ENCODE data around the gene PTPRO.

Gene PTPRO

GRCh38 chr12:15458008-15458407, 135.7 kb downstream of the PTPRO start:
- TF ChIP-seq CTCF (IDR thresholded peaks at IDR 0.05; ENCODE audit: low read depth, low read length) = no peak
- no peak overlapping the region for H3K4me3 ChIP-seq (ENCODE audit: low read depth, low read length)

GRCh38 chr12:15468911-15469310, 146.6 kb downstream of the PTPRO start:
- H3K4me3 ChIP-seq (ENCODE audit: low read depth, low read length) = no peak overlapping the region
- TF ChIP-seq CTCF (IDR thresholded peaks at IDR 0.05; ENCODE audit: low read depth, low read length) = no peak

- H3K4me3 ChIP-seq (ENCODE audit: low read depth, low read length) = no peak overlapping the region
- TF ChIP-seq CTCF (IDR thresholded peaks at IDR 0.05; ENCODE audit: low read depth, low read length) = no peak
Measured at GRCh38 chr12:15469356-15469755, 147.0 kb downstream of the PTPRO start.

GRCh38 chr12:15472036-15472435, 149.7 kb downstream of the PTPRO start:
- TF ChIP-seq CTCF (IDR thresholded peaks at IDR 0.05; ENCODE audit: low read depth, low read length) = no peak

GRCh38 chr12:15474766-15475165, 152.5 kb downstream of the PTPRO start:
- no peak for TF ChIP-seq CTCF (IDR thresholded peaks at IDR 0.05; ENCODE audit: low read depth, low read length)
- H3K4me3 ChIP-seq (ENCODE audit: low read depth, low read length) = no peak overlapping the region

More at GRCh38 chr12:15472036-15472435, 149.7 kb downstream of the PTPRO start:
- no peak overlapping the region for H3K4me3 ChIP-seq (ENCODE audit: low read depth, low read length)

- no peak for TF ChIP-seq CTCF (IDR thresholded peaks at IDR 0.05; ENCODE audit: low read depth, low read length)
- no peak overlapping the region for H3K4me3 ChIP-seq (ENCODE audit: low read depth, low read length)
Measured at GRCh38 chr12:15477761-15478160, 155.5 kb downstream of the PTPRO start.

- TF ChIP-seq CTCF (IDR thresholded peaks at IDR 0.05; ENCODE audit: low read depth, low read length) = no peak
- no peak overlapping the region for H3K4me3 ChIP-seq (ENCODE audit: low read depth, low read length)
Measured at GRCh38 chr12:15481846-15482245, 159.5 kb downstream of the PTPRO start.

Data from WI38 (cell line).